Measurements from ENCODE around the gene REXO4.

DNA sequence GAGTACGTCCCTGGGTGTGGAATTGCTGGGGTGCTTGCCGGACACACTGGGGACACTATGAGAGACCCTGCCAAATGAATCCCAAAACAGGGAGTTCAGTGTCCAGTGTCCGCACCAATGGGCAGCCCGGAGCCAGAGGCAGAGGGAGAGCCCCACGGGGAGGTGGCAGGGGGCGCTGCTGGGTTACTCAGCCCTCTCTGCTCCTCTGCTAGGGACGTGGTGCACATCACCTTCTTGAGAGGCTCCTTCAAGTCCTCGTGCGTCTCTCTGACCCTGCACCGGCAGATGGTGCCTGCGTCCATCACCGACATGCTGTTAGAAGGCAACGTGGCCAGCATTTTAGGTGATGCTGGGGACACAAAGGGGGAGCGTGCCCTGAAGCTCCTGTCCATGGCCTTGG lies 20.9 kb downstream of the REXO4 start:
- TF ChIP-seq POLR2A (IDR thresholded peaks at IDR 0.05; ENCODE audit: low read depth, low read length) (no peak), MYC (IDR thresholded peaks at IDR 0.05; ENCODE audit: insufficient read depth, insufficient read length, insufficient replicate concordance, low read length, severe bottlenecking) (no peak), YY1 (IDR thresholded peaks at IDR 0.05; ENCODE audit: low read depth, low read length) (no peak)
- TF ChIP-seq, protein P1, sequence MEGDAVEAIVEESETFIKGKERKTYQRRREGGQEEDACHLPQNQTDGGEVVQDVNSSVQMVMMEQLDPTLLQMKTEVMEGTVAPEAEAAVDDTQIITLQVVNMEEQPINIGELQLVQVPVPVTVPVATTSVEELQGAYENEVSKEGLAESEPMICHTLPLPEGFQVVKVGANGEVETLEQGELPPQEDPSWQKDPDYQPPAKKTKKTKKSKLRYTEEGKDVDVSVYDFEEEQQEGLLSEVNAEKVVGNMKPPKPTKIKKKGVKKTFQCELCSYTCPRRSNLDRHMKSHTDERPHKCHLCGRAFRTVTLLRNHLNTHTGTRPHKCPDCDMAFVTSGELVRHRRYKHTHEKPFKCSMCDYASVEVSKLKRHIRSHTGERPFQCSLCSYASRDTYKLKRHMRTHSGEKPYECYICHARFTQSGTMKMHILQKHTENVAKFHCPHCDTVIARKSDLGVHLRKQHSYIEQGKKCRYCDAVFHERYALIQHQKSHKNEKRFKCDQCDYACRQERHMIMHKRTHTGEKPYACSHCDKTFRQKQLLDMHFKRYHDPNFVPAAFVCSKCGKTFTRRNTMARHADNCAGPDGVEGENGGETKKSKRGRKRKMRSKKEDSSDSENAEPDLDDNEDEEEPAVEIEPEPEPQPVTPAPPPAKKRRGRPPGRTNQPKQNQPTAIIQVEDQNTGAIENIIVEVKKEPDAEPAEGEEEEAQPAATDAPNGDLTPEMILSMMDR (IDR thresholded peaks at IDR 0.05 in 2 of 3, conservative IDR thresholded peaks at IDR 0.05 in 1 of 3; ENCODE audit: control insufficient read depth in 2 of 3, extremely low read depth in 1 of 3, insufficient read depth in 1 of 3, low read depth in 3 of 3, low read length in 3 of 3), result peak; percentile 4 to 33 (median 27); a peak in 2 of 6 replicates

Data from GM12878 (cell line).